ENCODE data around the gene ABCA10. TPM values are rescaled to one million over a fixed set of nuclear protein-coding genes. Genes with fewer than 3 reads are reported as not detected.

ABCA10 gene
- total RNA-seq, 1 donor from 2014 or later: 0.23 TPM

- no peaks in the 10 kb centered on the region for H3K4me1 Mint-ChIP-seq (ENCODE audit: low read depth)
- H3K9me3 Mint-ChIP-seq: no peaks in the 10 kb centered on the region
- H3K27me3 Mint-ChIP-seq (ENCODE audit: low read depth): no peaks in the 10 kb centered on the region
- no peak overlapping the region for H3K4me3 Mint-ChIP-seq (ENCODE audit: low read depth)
- no peak overlapping the region for H3K27ac Mint-ChIP-seq
- H3K36me3 Mint-ChIP-seq (ENCODE audit: low read depth): no peaks in the 10 kb centered on the region
- DNase-seq (ENCODE audit: low spot score): no peak
- intact Hi-C loops (cut with micrococcal nuclease): no loop called here
Observed at GRCh38 chr17:69239611-69240600, 11.3 kb upstream of the ABCA10 start.

GRCh38 chr17:69236946-69237345 is 8.3 kb upstream of the ABCA10 start:
- Mint-ChIP-seq H3K4me1 (ENCODE audit: low read depth) (no peaks in the 10 kb centered on the region), H3K27ac (no peak overlapping the region), H3K27me3 (ENCODE audit: low read depth) (peaks cover 3% of the 10 kb centered on the region), H3K36me3 (ENCODE audit: low read depth) (no peaks in the 10 kb centered on the region), H3K4me3 (ENCODE audit: low read depth) (no peak overlapping the region), H3K9me3 (peaks cover 7% of the 10 kb centered on the region)
- DNase-seq (ENCODE audit: low spot score): no peak
- intact Hi-C loops (cut with micrococcal nuclease): no loop called here

- intact Hi-C loops (cut with micrococcal nuclease): no loop called here
- Mint-ChIP-seq H3K27ac (no peak overlapping the region), H3K36me3 (ENCODE audit: low read depth) (no peaks in the 10 kb centered on the region), H3K9me3 (peaks cover 7% of the 10 kb centered on the region), H3K27me3 (ENCODE audit: low read depth) (peaks cover 4% of the 10 kb centered on the region), H3K4me3 (ENCODE audit: low read depth) (no peak overlapping the region), H3K4me1 (ENCODE audit: low read depth) (no peaks in the 10 kb centered on the region)
- no peak for DNase-seq (ENCODE audit: low spot score)
Observed at GRCh38 chr17:69236464-69236863, 7.8 kb upstream of the ABCA10 start.

- peaks cover 4% of the 10 kb centered on the region for H3K27me3 Mint-ChIP-seq (ENCODE audit: low read depth)
- no peaks in the 10 kb centered on the region for H3K4me1 Mint-ChIP-seq (ENCODE audit: low read depth)
- H3K27ac Mint-ChIP-seq: no peak overlapping the region
- H3K36me3 Mint-ChIP-seq (ENCODE audit: low read depth): no peaks in the 10 kb centered on the region
- intact Hi-C loops (cut with micrococcal nuclease): no loop called here
- H3K9me3 Mint-ChIP-seq: peaks cover 7% of the 10 kb centered on the region
- H3K4me3 Mint-ChIP-seq (ENCODE audit: low read depth): no peak overlapping the region
- peak; percentile 46 for DNase-seq (ENCODE audit: low spot score)
Observed at GRCh38 chr17:69235338-69236058, 6.9 kb upstream of the ABCA10 start.

- no peak for DNase-seq (ENCODE audit: low spot score)
- intact Hi-C loops (cut with micrococcal nuclease): no loop called here
- Mint-ChIP-seq H3K27ac (no peak overlapping the region), H3K36me3 (ENCODE audit: low read depth) (no peaks in the 10 kb centered on the region), H3K9me3 (peaks cover 7% of the 10 kb centered on the region), H3K27me3 (ENCODE audit: low read depth) (peaks cover 7% of the 10 kb centered on the region), H3K4me3 (ENCODE audit: low read depth) (no peak overlapping the region), H3K4me1 (ENCODE audit: low read depth) (no peaks in the 10 kb centered on the region)
Observed at GRCh38 chr17:69232650-69233049, 4.0 kb upstream of the ABCA10 start.

- H3K4me3 Mint-ChIP-seq (ENCODE audit: low read depth): no peak overlapping the region
- H3K36me3 Mint-ChIP-seq (ENCODE audit: low read depth): no peaks in the 10 kb centered on the region
Observed at GRCh38 chr17:69231521-69231920, 2.9 kb upstream of the ABCA10 start.

GRCh38 chr17:69230939-69231338 is 2.3 kb upstream of the ABCA10 start:
- no peak for DNase-seq (ENCODE audit: low spot score)
- peaks cover 7% of the 10 kb centered on the region for H3K9me3 Mint-ChIP-seq
- no peak overlapping the region for H3K27ac Mint-ChIP-seq
- intact Hi-C loops (cut with micrococcal nuclease): no loop called here
- H3K4me1 Mint-ChIP-seq (ENCODE audit: low read depth): no peaks in the 10 kb centered on the region
- no peaks in the 10 kb centered on the region for H3K36me3 Mint-ChIP-seq (ENCODE audit: low read depth)
- peaks cover 13% of the 10 kb centered on the region for H3K27me3 Mint-ChIP-seq (ENCODE audit: low read depth)
- no peak overlapping the region for H3K4me3 Mint-ChIP-seq (ENCODE audit: low read depth)

More at GRCh38 chr17:69231521-69231920, 2.9 kb upstream of the ABCA10 start:
- peaks cover 11% of the 10 kb centered on the region for H3K27me3 Mint-ChIP-seq (ENCODE audit: low read depth)
- peaks cover 7% of the 10 kb centered on the region for H3K9me3 Mint-ChIP-seq
- no peak overlapping the region for H3K27ac Mint-ChIP-seq
- no peaks in the 10 kb centered on the region for H3K4me1 Mint-ChIP-seq (ENCODE audit: low read depth)
- no peak for DNase-seq (ENCODE audit: low spot score)
- intact Hi-C loops (cut with micrococcal nuclease): no loop called here

- H3K36me3 Mint-ChIP-seq (ENCODE audit: low read depth): no peaks in the 10 kb centered on the region
- H3K27me3 Mint-ChIP-seq (ENCODE audit: low read depth): peaks cover 14% of the 10 kb centered on the region
- H3K4me3 Mint-ChIP-seq (ENCODE audit: low read depth): no peak overlapping the region
- no peak for DNase-seq (ENCODE audit: low spot score)
- intact Hi-C loops (cut with micrococcal nuclease): no loop called here
- no peak overlapping the region for H3K27ac Mint-ChIP-seq
- peaks cover 4% of the 10 kb centered on the region for H3K9me3 Mint-ChIP-seq
- H3K4me1 Mint-ChIP-seq (ENCODE audit: low read depth): peaks cover 2% of the 10 kb centered on the region
Observed at GRCh38 chr17:69228018-69228417, 606 bp downstream of the ABCA10 start.

GRCh38 chr17:69227541-69227940 is 1.1 kb downstream of the ABCA10 start:
- no peaks in the 10 kb centered on the region for H3K36me3 Mint-ChIP-seq (ENCODE audit: low read depth)

GRCh38 chr17:69223809-69224208 is 4.8 kb downstream of the ABCA10 start:
- H3K4me1 Mint-ChIP-seq (ENCODE audit: low read depth): peaks cover 4% of the 10 kb centered on the region
- peaks cover 10% of the 10 kb centered on the region for H3K27me3 Mint-ChIP-seq (ENCODE audit: low read depth)
- no peaks in the 10 kb centered on the region for H3K9me3 Mint-ChIP-seq
- no peak for DNase-seq (ENCODE audit: low spot score)
- H3K4me3 Mint-ChIP-seq (ENCODE audit: low read depth): no peak overlapping the region
- no peaks in the 10 kb centered on the region for H3K36me3 Mint-ChIP-seq (ENCODE audit: low read depth)
- intact Hi-C loops (cut with micrococcal nuclease): no loop called here
- no peak overlapping the region for H3K27ac Mint-ChIP-seq

More at GRCh38 chr17:69227541-69227940, 1.1 kb downstream of the ABCA10 start:
- Mint-ChIP-seq H3K4me1 (ENCODE audit: low read depth) (peaks cover 4% of the 10 kb centered on the region), H3K27me3 (ENCODE audit: low read depth) (peaks cover 14% of the 10 kb centered on the region), H3K9me3 (no peaks in the 10 kb centered on the region), H3K27ac (no peak overlapping the region), H3K4me3 (ENCODE audit: low read depth) (no peak overlapping the region)
- intact Hi-C loops (cut with micrococcal nuclease): no loop called here
- no peak for DNase-seq (ENCODE audit: low spot score)

GRCh38 chr17:69222707-69223258 is 5.8 kb downstream of the ABCA10 start:
- intact Hi-C loops (cut with micrococcal nuclease): no loop called here
- DNase-seq (ENCODE audit: low spot score): no peak
- H3K9me3 Mint-ChIP-seq: no peaks in the 10 kb centered on the region

GRCh38 chr17:69220098-69220497 is 8.5 kb downstream of the ABCA10 start:
- no peak for DNase-seq (ENCODE audit: low spot score)
- intact Hi-C loops (cut with micrococcal nuclease): no loop called here
- Mint-ChIP-seq H3K4me3 (ENCODE audit: low read depth) (no peak overlapping the region), H3K36me3 (ENCODE audit: low read depth) (no peaks in the 10 kb centered on the region), H3K9me3 (no peaks in the 10 kb centered on the region), H3K27me3 (ENCODE audit: low read depth) (peaks cover 2% of the 10 kb centered on the region), H3K27ac (no peak overlapping the region), H3K4me1 (ENCODE audit: low read depth) (peaks cover 4% of the 10 kb centered on the region)

More at GRCh38 chr17:69222707-69223258, 5.8 kb downstream of the ABCA10 start:
- Mint-ChIP-seq H3K4me1 (ENCODE audit: low read depth) (peaks cover 4% of the 10 kb centered on the region), H3K4me3 (ENCODE audit: low read depth) (no peak overlapping the region), H3K36me3 (ENCODE audit: low read depth) (no peaks in the 10 kb centered on the region), H3K27me3 (ENCODE audit: low read depth) (peaks cover 10% of the 10 kb centered on the region), H3K27ac (no peak overlapping the region)
